GM21529 (cell line): ENCODE measurements around the gene BCR.

Source experiments
- ATAC-seq: cut with Tn5 transposase; IDR thresholded peaks from one replicate; pipeline ENCODE4 v1.9.1; 2021; ENCODE audit not compliant: unreplicated experiment

BCR gene

GRCh38 chr22:23272834-23273233 is 92.5 kb downstream of the BCR start:
- ATAC-seq: no peak

- ATAC-seq: no peak
These were observed 93.3 kb downstream of the BCR start for GRCh38 chr22:23273445-23274145.

- no peak for ATAC-seq
These were observed 93.8 kb downstream of the BCR start for GRCh38 chr22:23274146-23274526.

GRCh38 chr22:23274891-23275694 is 94.8 kb downstream of the BCR start:
- no peak for ATAC-seq

- no peak for ATAC-seq
These were observed 95.4 kb downstream of the BCR start for GRCh38 chr22:23275751-23276150.

GRCh38 chr22:23276656-23277582 is 96.6 kb downstream of the BCR start:
- ATAC-seq: no peak

- ATAC-seq: no peak
These were observed 97.4 kb downstream of the BCR start for GRCh38 chr22:23277583-23278295.

- no peak for ATAC-seq
These were observed 98.8 kb downstream of the BCR start for GRCh38 chr22:23278883-23279675.

- no peak for ATAC-seq
These were observed 99.5 kb downstream of the BCR start for GRCh38 chr22:23279781-23280180.

GRCh38 chr22:23280356-23281052 is 100.2 kb downstream of the BCR start:
- ATAC-seq: no peak

- no peak for ATAC-seq
These were observed 100.7 kb downstream of the BCR start for GRCh38 chr22:23281053-23281405.

GRCh38 chr22:23281406-23282088 is 101.2 kb downstream of the BCR start:
- ATAC-seq: no peak

GRCh38 chr22:23282089-23282501 is 101.8 kb downstream of the BCR start:
- ATAC-seq: no peak

- ATAC-seq: no peak
These were observed 102.2 kb downstream of the BCR start for GRCh38 chr22:23282516-23282915.

- no peak for ATAC-seq
These were observed 102.7 kb downstream of the BCR start for GRCh38 chr22:23282986-23283385.

- no peak for ATAC-seq
These were observed 103.5 kb downstream of the BCR start for GRCh38 chr22:23283591-23284503.

GRCh38 chr22:23284504-23285033 is 104.3 kb downstream of the BCR start:
- ATAC-seq: no peak

- ATAC-seq: no peak
These were observed 104.9 kb downstream of the BCR start for GRCh38 chr22:23285236-23285635.
